Measurements from ENCODE around the gene ANKZF1.

Gene ANKZF1

DNA sequence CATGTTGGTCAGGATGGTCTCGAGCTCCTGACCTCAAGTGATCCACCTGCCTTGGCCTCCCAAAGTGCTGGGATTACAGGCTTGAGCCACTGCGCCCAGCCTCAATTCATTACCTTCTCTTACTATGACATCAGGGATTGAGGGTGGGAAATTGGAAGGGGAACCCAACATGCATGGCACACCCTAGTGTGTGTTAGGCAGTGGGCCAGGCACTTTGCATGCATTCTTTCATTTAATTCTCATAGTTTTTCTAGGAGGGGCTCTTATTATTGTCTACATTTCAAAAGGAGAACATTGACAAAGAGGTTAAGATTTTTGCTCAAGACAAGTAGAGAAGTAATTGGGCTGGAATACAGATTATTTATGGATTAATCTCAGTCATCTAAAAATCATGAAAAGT, 38.7 kb downstream of the ANKZF1 start:
- Histone ChIP-seq H3K4me3 (no peak overlapping the region), H3K9me3 (ENCODE audit: low read depth, low read length) (no peaks in the 10 kb centered on the region), H3K9ac (ENCODE audit: insufficient read length) (no peak overlapping the region), H3K27ac (no peak overlapping the region), H3K36me3 (ENCODE audit: insufficient read depth, low read length) (no peaks in the 10 kb centered on the region)
- TF ChIP-seq FOXP2 (optimal IDR thresholded peaks at IDR 0.05; ENCODE audit: control extremely low read depth, extremely low read length, insufficient read depth): no peak
- no peak for TF ChIP-seq POLR2AphosphoS5 (IDR thresholded peaks at IDR 0.05; ENCODE audit: borderline replicate concordance, low read depth, low read length)
- TF ChIP-seq EZH2 (IDR thresholded peaks at IDR 0.05): no peak
- no peak for DNase-seq (ENCODE audit: low read depth, low spot score)

DNA sequence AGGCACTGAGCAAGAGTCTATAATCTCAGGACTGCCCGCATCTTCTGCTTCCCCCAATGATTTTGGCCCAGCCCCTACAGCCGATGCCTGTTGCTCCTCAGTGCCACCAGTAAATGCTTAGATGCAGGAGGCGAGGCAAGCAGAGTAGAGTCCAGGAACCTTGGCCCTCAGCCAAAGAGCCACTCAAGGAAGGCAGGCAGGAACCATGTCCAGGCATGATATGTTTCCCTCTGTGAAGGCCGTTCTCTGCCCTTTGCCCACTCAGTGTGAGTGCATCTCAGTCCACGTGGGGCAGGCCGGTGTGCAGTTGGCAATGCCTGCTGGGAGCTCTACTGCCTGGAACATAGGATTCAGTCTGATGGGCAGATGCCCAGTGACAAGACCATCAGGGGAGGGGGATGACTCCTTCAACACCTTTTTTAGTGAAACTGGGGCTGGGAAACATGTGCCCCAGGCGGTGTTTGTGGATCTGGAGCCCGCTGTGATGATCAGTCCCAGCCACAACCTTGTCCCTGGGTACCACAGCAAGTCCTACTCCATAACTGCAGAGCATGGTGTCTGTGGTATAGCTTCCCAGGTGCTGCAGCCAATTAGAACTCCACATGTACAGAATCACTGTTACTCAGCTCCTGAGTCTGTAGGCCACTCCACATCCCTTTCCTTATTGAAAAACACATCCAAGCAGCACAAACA, 39.9 kb downstream of the ANKZF1 start:
- Histone ChIP-seq H3K36me3 (ENCODE audit: insufficient read depth, low read length) (no peaks in the 10 kb centered on the region), H3K27ac (no peak overlapping the region), H3K9ac (ENCODE audit: insufficient read length) (no peak overlapping the region), H3K4me3 (no peak overlapping the region), H3K9me3 (ENCODE audit: low read depth, low read length) (no peaks in the 10 kb centered on the region)
- TF ChIP-seq POLR2AphosphoS5 (IDR thresholded peaks at IDR 0.05; ENCODE audit: borderline replicate concordance, low read depth, low read length) (no peak), FOXP2 (optimal IDR thresholded peaks at IDR 0.05; ENCODE audit: control extremely low read depth, extremely low read length, insufficient read depth) (no peak), EZH2 (IDR thresholded peaks at IDR 0.05) (no peak)
- no peak for DNase-seq (ENCODE audit: low read depth, low spot score)

DNA sequence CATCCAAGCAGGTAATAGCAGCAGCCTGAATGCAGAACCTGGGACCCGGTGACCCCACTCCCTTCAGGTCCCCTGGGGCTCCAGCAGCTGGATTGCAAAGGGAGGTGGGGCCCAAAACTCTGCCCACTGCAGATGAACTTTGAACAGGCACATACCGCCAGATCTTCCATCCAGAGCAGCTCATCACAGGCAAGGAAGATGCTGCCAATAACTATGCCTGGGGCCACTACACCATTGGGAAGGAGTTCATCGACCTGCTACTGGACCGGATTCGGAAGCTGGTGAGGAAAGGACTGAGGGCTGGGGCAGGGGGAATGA, 40.4 kb downstream of the ANKZF1 start:
- Histone ChIP-seq H3K9ac (ENCODE audit: insufficient read length) (no peak overlapping the region), H3K36me3 (ENCODE audit: insufficient read depth, low read length) (no peaks in the 10 kb centered on the region), H3K9me3 (ENCODE audit: low read depth, low read length) (no peaks in the 10 kb centered on the region), H3K4me3 (no peak overlapping the region), H3K27ac (no peak overlapping the region)
- no peak for TF ChIP-seq FOXP2 (optimal IDR thresholded peaks at IDR 0.05; ENCODE audit: control extremely low read depth, extremely low read length, insufficient read depth)
- no peak for DNase-seq (ENCODE audit: low read depth, low spot score)

DNA sequence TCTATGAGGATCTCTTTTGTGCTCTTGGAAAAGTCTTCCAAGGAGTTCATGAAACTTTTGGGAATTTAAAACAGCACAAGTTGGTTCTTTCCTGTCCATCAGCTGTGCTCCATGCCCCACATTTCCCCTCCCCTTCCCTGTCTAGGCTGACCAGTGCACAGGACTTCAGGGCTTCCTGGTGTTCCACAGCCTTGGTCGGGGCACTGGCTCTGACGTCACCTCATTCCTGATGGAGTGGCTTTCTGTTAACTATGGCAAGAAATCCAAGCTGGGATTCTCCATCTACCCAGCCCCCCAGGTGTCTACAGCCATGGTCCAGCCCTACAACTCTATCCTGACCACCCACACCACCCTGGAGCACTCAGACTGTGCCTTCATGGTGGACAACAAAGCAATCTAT, 41.4 kb downstream of the ANKZF1 start:
- H3K9ac ChIP-seq (ENCODE audit: insufficient read length): no peak overlapping the region
- H3K36me3 ChIP-seq (ENCODE audit: insufficient read depth, low read length): no peaks in the 10 kb centered on the region
- no peaks in the 10 kb centered on the region for H3K9me3 ChIP-seq (ENCODE audit: low read depth, low read length)
- no peak for DNase-seq (ENCODE audit: low read depth, low spot score)
- no peak overlapping the region for H3K4me3 ChIP-seq
- H3K27ac ChIP-seq: no peak overlapping the region
- TF ChIP-seq POLR2AphosphoS5 (IDR thresholded peaks at IDR 0.05; ENCODE audit: borderline replicate concordance, low read depth, low read length) (no peak), EZH2 (IDR thresholded peaks at IDR 0.05) (no peak), FOXP2 (optimal IDR thresholded peaks at IDR 0.05; ENCODE audit: control extremely low read depth, extremely low read length, insufficient read depth) (no peak)

DNA sequence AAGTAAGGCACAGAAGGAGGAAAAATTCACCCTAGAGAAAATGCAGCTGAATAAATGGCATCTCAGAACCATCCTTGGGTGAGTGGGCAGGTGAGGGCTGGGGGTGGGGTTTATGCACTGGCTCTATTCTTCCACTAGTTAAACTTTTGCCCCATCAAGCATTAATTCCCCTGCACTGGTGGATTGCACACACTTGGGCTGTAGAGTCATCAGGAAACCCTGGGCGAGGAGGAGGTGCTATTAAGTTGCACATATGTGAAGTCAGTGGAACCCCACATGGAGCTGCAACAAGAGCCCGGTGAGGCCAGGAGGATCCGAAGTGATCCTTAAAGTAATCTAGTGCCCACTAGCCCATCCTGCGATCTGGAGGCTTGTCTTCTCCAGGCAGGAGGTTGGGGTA, 42.8 kb downstream of the ANKZF1 start:
- TF ChIP-seq POLR2AphosphoS5 (IDR thresholded peaks at IDR 0.05; ENCODE audit: borderline replicate concordance, low read depth, low read length) (no peak), EZH2 (IDR thresholded peaks at IDR 0.05) (no peak), FOXP2 (optimal IDR thresholded peaks at IDR 0.05; ENCODE audit: control extremely low read depth, extremely low read length, insufficient read depth) (no peak)
- Histone ChIP-seq H3K9ac (ENCODE audit: insufficient read length) (no peak overlapping the region), H3K27ac (no peak overlapping the region), H3K4me3 (no peak overlapping the region), H3K9me3 (ENCODE audit: low read depth, low read length) (no peaks in the 10 kb centered on the region), H3K36me3 (ENCODE audit: insufficient read depth, low read length) (no peaks in the 10 kb centered on the region)
- no peak for DNase-seq (ENCODE audit: low read depth, low spot score)

DNA sequence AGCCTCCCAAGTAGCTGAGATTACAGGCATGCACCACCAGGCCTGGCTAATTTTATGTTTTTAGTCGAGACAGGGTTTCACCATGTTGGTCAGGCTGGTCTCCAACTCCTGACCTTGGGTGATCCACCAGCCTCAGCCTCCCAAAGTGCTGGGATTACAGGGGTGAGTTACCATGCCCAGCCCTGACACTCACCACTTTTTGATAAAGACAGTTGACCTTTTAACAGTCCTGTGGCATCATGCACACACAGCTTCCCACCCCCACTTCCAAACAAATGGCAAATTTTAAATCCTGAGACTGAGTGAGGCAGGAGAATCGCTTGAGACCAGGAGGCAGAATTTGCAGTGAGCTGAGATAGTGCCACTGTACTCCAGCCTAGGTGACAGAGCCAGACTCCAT, 43.4 kb downstream of the ANKZF1 start:
- no peak for TF ChIP-seq FOXP2 (optimal IDR thresholded peaks at IDR 0.05; ENCODE audit: control extremely low read depth, extremely low read length, insufficient read depth)
- TF ChIP-seq POLR2AphosphoS5 (IDR thresholded peaks at IDR 0.05; ENCODE audit: borderline replicate concordance, low read depth, low read length): no peak
- no peak for TF ChIP-seq EZH2 (IDR thresholded peaks at IDR 0.05)
- Histone ChIP-seq H3K9me3 (ENCODE audit: low read depth, low read length) (no peaks in the 10 kb centered on the region), H3K4me3 (no peak overlapping the region), H3K36me3 (ENCODE audit: insufficient read depth, low read length) (no peaks in the 10 kb centered on the region), H3K27ac (no peak overlapping the region), H3K9ac (ENCODE audit: insufficient read length) (no peak overlapping the region)
- no peak for DNase-seq (ENCODE audit: low read depth, low spot score)

DNA sequence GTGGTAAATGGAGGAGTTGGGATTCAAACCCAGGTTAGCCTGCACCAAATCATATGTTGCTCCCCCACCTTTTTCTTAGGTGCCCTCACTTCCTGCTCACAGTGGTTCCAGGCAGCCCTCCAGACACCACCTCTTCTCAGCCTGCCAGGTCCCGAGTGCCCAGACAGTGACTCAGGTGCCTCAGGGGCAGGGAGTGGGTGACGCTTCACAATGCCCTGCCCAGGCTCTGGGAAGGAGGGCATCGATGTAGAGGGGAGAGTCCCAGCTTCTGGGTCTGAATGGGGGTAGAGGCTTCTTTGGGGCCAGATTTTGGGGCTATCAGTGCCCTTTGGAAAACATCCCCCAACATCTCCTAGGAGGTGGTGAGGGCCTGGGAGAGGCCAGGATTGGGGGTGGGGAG, 44.3 kb downstream of the ANKZF1 start:
- TF ChIP-seq FOXP2 (optimal IDR thresholded peaks at IDR 0.05; ENCODE audit: control extremely low read depth, extremely low read length, insufficient read depth) (no peak), POLR2AphosphoS5 (IDR thresholded peaks at IDR 0.05; ENCODE audit: borderline replicate concordance, low read depth, low read length) (no peak), EZH2 (IDR thresholded peaks at IDR 0.05) (no peak)
- DNase-seq (ENCODE audit: low read depth, low spot score): no peak
- Histone ChIP-seq H3K4me3 (no peak overlapping the region), H3K27ac (no peak overlapping the region), H3K9me3 (ENCODE audit: low read depth, low read length) (no peaks in the 10 kb centered on the region), H3K36me3 (ENCODE audit: insufficient read depth, low read length) (no peaks in the 10 kb centered on the region), H3K9ac (ENCODE audit: insufficient read length) (no peak overlapping the region)

DNA sequence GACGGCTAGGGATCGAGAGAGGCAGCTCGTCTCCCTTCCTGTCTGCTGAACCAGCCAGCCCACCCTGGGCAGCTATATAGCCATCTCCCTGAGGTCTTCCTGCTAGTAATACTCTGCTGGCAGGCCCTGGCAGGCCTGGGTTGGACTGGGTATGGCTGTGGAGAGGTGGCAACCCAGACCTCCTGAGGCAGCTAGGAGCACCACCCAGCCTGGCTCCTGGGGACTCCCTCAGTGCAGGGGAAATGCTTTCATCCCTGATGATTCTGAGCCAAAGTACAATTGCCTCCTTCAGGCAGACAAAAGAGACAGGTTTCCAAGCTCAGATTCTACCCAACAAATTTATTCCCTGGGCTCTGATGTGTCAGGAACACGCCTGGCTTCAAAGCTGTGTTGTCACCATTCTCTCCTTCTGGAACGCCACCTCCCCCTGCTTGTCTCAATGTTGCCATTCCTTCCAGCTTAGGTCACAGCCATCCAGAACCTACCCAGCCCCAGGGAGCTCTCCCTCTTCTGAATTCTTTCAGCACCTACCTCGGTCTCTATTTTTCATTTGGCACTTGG, 44.8 kb downstream of the ANKZF1 start:
- no peak for DNase-seq (ENCODE audit: low read depth, low spot score)

More for the DNA sequence above, 44.8 kb downstream of the ANKZF1 start:
- TF ChIP-seq POLR2AphosphoS5 (IDR thresholded peaks at IDR 0.05; ENCODE audit: borderline replicate concordance, low read depth, low read length): no peak
- TF ChIP-seq EZH2 (IDR thresholded peaks at IDR 0.05): no peak
- no peak for TF ChIP-seq FOXP2 (optimal IDR thresholded peaks at IDR 0.05; ENCODE audit: control extremely low read depth, extremely low read length, insufficient read depth)
- Histone ChIP-seq H3K9ac (ENCODE audit: insufficient read length) (peak overlapping the region; percentile 48), H3K4me3 (no peak overlapping the region), H3K36me3 (ENCODE audit: insufficient read depth, low read length) (no peaks in the 10 kb centered on the region), H3K27ac (no peak overlapping the region), H3K9me3 (ENCODE audit: low read depth, low read length) (no peaks in the 10 kb centered on the region)
